NCI-H2171 treated with DMSO at 0.1 percent for 48 hours (cell line): ENCODE results near the gene ZC3H7A.

Experiments
- DNase-seq: peaks from one replicate; lab custom pipeline; 2025; lab: John Stamatoyannopoulos, UW

The ZC3H7A gene

DNA sequence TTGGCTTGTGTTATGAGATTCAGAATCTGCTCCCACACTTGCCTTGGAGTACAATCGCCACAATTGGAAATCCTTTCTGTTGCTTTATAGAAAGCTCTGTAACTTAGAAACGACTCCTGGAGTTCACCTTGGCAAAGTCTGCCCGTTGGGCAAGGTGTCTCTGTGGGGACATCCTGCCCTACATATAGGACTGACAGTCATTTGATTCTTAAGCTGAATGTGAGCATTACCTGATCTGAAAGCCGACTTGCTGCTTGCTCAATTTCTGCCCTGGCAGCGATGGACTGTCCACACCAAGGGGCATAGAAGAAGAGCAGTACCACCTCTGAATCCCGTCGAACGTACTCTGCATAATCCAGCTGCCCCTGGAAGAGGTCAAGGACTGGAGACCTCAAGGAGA, 61.3 kb downstream of the ZC3H7A start:
- DNase-seq, result no peak

GRCh38 chr16:11734653-11735043, 62.4 kb downstream of the ZC3H7A start:
- DNase-seq, result no peak

DNA sequence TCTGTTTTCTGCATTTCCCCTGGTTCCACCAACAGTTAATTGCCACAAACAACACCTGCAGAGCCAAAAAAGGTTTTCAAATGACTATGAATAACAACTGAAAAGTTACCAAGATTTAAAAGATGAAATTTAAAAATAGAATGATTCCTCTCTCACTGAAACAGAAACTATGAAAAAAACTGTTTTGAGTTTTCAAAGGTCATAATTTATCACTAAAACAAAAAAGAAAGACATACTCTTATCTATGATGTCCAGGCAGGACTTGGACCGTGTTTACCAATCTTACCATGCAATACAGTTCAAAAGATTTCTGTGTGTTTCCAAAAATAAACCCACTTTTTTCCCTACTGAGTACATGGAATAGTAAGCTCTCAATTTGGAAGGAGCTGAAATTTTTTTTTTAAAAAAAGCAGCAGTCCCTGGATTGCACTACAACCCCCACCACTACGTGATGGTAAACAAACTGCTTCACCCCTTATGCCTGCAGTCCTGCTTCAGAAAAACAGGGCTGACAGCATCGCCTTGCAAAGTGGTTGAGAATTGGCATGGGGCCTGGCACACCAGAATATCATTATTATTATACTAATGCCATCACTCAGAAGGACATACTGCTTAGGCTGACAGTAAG, 62.9 kb downstream of the ZC3H7A start:
- DNase-seq, result no peak

DNA sequence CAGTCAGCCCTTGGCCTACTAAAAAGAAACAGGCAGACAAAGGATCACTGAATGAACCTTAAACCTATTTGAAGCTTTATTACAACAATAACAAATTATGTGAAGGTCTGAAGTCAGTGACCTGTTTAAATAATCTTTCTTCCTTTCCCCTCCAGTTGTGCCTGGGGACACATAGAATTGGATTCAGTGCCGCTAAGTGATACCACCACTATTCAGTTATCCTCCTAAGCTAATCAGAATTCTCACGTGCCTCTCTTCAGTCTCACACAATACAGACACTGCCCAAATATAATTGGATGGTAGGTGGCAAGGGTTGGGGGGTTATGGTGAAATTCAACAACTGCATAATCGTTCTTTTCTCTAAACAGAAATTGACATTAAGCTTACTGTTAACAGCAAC, 65.8 kb downstream of the ZC3H7A start:
- DNase-seq, result no peak

DNA sequence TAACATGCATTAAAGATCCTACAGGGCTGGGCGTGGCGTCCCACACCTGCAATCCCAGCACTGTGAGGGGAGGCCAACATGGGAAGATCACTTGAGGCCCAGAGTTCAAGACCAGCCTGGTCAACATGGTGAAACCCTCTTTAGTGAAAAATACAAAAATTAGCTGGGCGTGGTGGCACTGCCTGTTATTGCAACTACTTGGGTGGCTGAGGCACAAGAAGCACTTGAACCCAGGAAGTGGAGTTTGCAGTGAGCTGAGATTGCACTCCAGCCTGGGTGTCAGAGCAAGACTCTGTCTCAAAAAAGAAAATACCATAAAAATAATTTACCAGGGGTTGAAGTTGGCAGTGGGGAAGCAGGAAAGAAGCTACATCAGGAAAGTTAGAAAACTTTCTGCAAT, 67.3 kb downstream of the ZC3H7A start:
- no peak for DNase-seq

DNA sequence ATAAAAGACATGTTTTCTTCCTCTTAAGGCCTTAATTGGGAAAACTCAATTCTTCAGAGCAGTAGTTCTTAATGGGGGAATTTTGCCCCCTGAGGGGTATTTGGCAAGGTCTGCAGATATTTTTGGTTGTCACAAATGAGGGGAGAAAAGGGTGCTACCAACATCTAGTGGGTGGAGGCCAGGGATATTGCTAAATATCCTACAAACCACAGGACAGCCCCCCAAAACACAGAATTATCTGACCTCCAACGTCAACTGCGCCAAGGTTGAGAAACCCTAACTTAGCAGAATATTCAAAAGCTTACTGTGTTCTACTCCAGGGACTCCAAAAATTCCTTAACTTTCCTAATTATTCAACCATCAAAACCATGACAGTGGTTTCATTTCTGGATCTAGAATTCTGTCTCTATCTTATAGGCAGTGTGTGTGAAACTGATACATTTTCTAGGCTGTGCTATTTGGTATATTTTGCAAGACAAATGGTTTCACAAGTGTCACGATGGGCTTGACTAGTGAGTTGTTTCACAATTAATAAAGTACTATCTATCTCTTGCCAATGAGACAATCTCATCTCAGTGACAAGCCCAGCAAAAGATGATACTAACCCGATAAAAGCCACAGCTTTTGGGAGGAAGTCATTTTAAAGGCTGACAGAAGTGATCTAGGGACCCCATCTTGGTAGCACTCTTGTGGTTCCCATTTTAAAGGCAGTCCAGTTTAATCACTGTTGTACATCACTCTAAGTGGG, 69.1 kb downstream of the ZC3H7A start:
- no peak for DNase-seq

DNA sequence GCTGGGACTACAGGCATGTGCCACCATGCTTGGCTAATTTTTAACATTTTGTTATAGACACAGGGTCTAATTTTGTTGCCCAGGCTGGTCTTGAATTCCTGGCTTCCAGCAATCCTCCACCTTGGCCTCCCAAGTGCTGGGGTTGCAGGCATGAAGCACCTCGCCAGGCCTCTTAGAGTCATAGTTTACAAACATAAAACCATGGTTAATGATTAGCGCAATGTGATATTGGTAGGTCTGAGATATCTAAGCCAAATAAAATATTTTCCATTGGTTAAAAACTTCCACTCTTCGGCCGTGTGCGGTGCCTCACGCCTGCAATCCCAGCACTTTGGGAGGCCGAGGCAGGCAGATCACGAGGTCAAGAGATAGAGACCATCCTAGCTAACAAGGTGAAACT, 71.0 kb downstream of the ZC3H7A start:
- DNase-seq, result no peak

- no peak for DNase-seq
Observed at GRCh38 chr16:11725457-11725856, 71.6 kb downstream of the ZC3H7A start.

DNA sequence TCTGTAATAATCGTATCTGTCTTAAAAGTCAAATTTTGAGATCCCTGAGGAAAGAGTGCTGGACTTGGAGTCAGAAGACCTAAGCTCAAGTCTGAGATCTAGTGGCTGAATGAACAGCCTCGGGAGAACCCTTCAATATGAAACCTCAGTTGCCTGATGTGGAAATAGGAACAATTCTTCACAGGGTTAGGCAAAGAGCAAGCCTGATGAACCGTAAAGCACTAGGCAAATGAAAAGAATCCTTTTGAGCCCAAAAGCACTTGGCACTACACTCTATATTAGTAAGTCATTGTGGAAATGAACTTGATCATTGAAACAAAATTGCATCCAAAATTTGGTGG, 74.6 kb downstream of the ZC3H7A start:
- no peak for DNase-seq

DNA sequence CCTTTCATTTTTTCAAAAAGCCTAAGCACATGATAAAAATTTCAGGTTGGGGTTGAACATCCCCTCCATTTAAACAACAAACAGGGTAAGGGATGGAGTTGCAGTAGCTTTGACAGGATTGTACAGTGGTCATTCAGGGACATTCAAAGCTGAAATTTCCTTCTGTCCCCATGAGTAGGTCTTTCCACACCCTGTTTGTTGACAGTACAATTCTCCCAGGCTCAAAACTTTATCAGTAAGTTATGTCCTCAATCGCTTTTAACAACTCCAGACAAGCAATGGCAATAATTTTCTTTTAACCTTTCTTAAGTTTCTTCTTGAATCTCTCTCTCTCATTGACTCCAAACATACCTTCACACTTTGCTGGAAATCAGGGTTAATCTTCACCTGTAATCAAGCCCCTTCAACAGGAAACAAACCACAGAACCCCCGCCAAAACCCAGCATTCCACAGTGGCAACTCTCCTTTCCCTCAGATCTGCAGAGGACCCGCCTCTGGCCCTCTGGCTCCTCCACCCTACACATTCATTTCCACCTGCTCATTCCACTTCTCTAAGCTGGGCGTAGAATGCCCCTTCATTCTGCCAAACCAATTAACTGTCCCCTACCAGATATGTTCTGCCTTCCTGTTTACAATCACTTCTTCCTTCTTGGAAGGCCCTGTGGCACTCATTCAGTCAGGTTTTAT, 75.1 kb downstream of the ZC3H7A start:
- DNase-seq, result no peak

DNA sequence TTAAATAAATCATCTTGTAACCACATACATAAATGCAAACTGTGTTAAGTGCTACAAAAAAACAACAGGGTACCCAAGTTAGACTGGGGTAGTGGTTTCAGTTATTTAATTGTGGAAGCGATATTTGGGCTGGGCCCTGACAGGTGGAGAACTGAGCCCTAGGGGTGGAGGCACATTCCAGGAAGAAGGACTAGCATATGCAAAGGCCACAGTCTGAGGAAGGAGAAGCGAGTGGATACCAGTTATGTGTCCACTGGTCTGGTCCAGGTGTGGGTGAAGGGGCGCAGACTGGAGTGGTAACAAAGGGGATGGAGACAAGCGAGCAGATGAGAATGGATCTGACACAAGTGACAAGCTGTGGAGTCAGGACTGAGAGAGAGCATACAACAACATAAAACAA, 77.3 kb downstream of the ZC3H7A start:
- DNase-seq, result no peak

DNA sequence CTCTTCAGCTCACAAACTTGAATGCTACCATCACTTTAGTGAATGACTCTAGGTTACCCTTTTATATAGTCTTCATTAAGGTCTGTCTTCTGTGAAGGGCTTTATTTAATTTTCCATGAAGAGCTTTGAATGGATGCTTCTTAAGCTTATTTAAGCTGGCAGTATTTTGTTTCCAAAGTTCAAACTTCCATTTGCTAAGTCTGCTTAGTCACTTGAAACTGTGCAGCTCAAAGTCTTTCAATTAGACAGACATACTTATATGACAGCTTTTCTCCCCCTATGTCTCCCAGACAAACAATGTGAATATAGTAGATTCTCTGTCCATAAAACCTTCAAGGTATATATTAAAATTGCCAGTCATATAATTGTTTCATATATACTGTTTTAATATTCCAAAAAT, 77.9 kb downstream of the ZC3H7A start:
- DNase-seq, result no peak

- no peak for DNase-seq
Observed at GRCh38 chr16:11717811-11718210, 79.2 kb downstream of the ZC3H7A start.

GRCh38 chr16:11716336-11716735, 80.7 kb downstream of the ZC3H7A start:
- no peak for DNase-seq

DNA sequence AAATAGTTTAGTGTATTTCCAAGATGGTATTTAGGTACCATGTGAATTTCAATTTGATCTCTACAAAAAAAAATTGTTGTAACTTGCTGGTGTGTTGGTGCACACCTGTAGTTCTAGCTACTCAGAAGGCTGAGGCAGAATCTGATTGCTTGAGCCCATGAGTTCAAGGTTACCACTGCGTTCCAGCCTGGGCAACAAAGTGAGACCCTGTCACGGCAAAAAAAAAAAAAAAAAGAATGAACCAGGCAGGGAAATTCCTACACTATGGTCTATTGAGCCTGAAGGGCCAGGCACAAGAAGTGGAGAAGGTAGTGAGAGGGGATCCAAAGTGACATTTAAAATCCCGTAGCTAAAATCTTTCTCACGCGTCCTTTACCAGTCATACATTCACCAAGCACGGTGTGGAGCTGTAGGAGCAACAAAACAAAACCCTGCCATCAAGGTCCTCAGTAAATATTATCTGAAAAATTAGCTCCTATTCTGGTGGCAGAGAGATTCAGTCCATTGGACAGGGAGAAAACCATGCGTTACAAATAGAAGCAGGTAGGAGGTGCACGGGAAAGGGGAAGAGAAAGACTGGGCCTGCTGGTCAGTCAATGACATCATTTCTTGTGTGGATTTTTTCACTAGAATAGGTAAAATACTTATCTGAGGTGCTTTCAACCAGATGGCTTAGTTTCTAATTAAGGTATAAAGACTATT, 81.7 kb downstream of the ZC3H7A start:
- DNase-seq, result no peak

- no peak for DNase-seq
Observed at GRCh38 chr16:11712122-11712521, 84.9 kb downstream of the ZC3H7A start.

DNA sequence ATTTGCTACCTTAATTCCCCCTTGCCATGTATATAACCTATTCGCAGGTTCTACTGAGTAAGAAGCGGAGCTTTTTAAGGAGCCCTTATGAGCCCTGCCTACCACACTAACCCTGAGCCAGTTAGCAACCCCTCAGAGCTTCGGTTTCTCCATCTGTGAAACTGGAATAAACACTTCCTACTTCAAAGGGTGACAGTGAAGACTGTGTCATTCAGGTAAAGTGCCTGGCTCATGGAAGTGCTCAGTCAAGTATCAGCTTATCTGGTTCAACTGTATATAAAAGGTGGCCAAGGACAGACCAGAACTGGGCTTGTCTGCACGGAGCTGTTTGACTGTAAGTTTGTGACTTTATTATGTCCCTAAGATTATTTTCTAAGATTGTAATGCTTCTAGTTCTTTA, 85.4 kb downstream of the ZC3H7A start:
- no peak for DNase-seq

- DNase-seq, result no peak
Observed at GRCh38 chr16:11708421-11708820, 88.6 kb downstream of the ZC3H7A start.

GRCh38 chr16:11707679-11708197, 89.3 kb downstream of the ZC3H7A start:
- no peak for DNase-seq

GRCh38 chr16:11706180-11706742, 90.8 kb downstream of the ZC3H7A start:
- no peak for DNase-seq

GRCh38 chr16:11705311-11706025, 91.6 kb downstream of the ZC3H7A start:
- DNase-seq, result no peak
